Thymus (tissue), 2 donors: Measurements from ENCODE around the gene SEMA7A. TPM values are rescaled to one million over a fixed set of nuclear protein-coding genes. Genes with fewer than 3 reads are reported as not detected.

Source experiments
- polyA plus RNA-seq: library from polyadenylated mRNA; stranded (reverse); fragments of 200-250 nt; gene quantifications from one replicate; pipeline ENCODE4 v1.2.3, GENCODE V29; 2013
- total RNA-seq: library from RNA; stranded (reverse); fragments of 120-200 nt; gene quantifications from one replicate; pipeline ENCODE4 v1.2.4, GENCODE V29; 2013
- donor health status: healthy.

Gene SEMA7A
- total and polyA plus RNA-seq, 2 donors, result 12.3 to 22.0 TPM

Other genes starting within 250 kb of the SEMA7A start
- gene STRA6, start 231.2 kb downstream of the SEMA7A start, total RNA-seq, result 2.6 TPM
- gene STRA6, start 231.2 kb downstream of the SEMA7A start, polyA plus RNA-seq, result 0.68 TPM
- 1.4 TPM for gene CCDC33, start 197.6 kb downstream of the SEMA7A start, total RNA-seq
- 0.39 TPM for gene CCDC33, start 197.6 kb downstream of the SEMA7A start, polyA plus RNA-seq
- 0.66 TPM for gene CYP11A1, start 66.3 kb downstream of the SEMA7A start, total RNA-seq
- gene CYP11A1, start 66.3 kb downstream of the SEMA7A start, polyA plus RNA-seq, result 1.0 TPM
- 78.3 TPM for gene UBL7, start 27.2 kb upstream of the SEMA7A start, total RNA-seq
- gene UBL7, start 27.2 kb upstream of the SEMA7A start, polyA plus RNA-seq, result 38.7 TPM
- gene ARID3B, start 107.3 kb upstream of the SEMA7A start, total RNA-seq, result 5.8 TPM
- gene ARID3B, start 107.3 kb upstream of the SEMA7A start, polyA plus RNA-seq, result 5.6 TPM
- gene CLK3, start 181.9 kb upstream of the SEMA7A start, total RNA-seq, result 53.2 TPM
- gene CLK3, start 181.9 kb upstream of the SEMA7A start, polyA plus RNA-seq, result 90.8 TPM